Measurements from ENCODE around the gene PCBP3.

Gene PCBP3

GRCh38 chr21:45753445-45753844 lies 109.9 kb downstream of the PCBP3 start:
- no peak for DNase-seq (ENCODE audit: low spot score)

- DNase-seq (ENCODE audit: low spot score) = no peak
Observed at GRCh38 chr21:45756029-45756428, 112.5 kb downstream of the PCBP3 start.

- no peak for DNase-seq (ENCODE audit: low spot score)
Observed at GRCh38 chr21:45756669-45757068, 113.1 kb downstream of the PCBP3 start.

GRCh38 chr21:45761704-45762103 lies 118.2 kb downstream of the PCBP3 start:
- no peak for DNase-seq (ENCODE audit: low spot score)

- DNase-seq (ENCODE audit: low spot score) = no peak
Observed at GRCh38 chr21:45763074-45763473, 119.5 kb downstream of the PCBP3 start.

GRCh38 chr21:45763506-45763905 lies 120.0 kb downstream of the PCBP3 start:
- DNase-seq (ENCODE audit: low spot score) = no peak

GRCh38 chr21:45764792-45765191 lies 121.3 kb downstream of the PCBP3 start:
- no peak for DNase-seq (ENCODE audit: low spot score)

GRCh38 chr21:45765375-45765774 lies 121.8 kb downstream of the PCBP3 start:
- DNase-seq (ENCODE audit: low spot score) = no peak

- no peak for DNase-seq (ENCODE audit: low spot score)
Observed at GRCh38 chr21:45766055-45766454, 122.5 kb downstream of the PCBP3 start.

- DNase-seq (ENCODE audit: low spot score) = no peak
Observed at GRCh38 chr21:45766501-45766900, 123.0 kb downstream of the PCBP3 start.

- DNase-seq (ENCODE audit: low spot score) = no peak
Observed at GRCh38 chr21:45767071-45768006, 123.8 kb downstream of the PCBP3 start.

GRCh38 chr21:45768011-45768739 lies 124.7 kb downstream of the PCBP3 start:
- DNase-seq (ENCODE audit: low spot score) = no peak

GRCh38 chr21:45768740-45769048 lies 125.2 kb downstream of the PCBP3 start:
- no peak for DNase-seq (ENCODE audit: low spot score)

GRCh38 chr21:45769294-45769693 lies 125.8 kb downstream of the PCBP3 start:
- DNase-seq (ENCODE audit: low spot score) = no peak

- DNase-seq (ENCODE audit: low spot score) = no peak
Observed at GRCh38 chr21:45769896-45770295, 126.4 kb downstream of the PCBP3 start.

- no peak for DNase-seq (ENCODE audit: low spot score)
Observed at GRCh38 chr21:45772180-45772579, 128.7 kb downstream of the PCBP3 start.

GRCh38 chr21:45774291-45774690 lies 130.8 kb downstream of the PCBP3 start:
- no peak for DNase-seq (ENCODE audit: low spot score)

- no peak for DNase-seq (ENCODE audit: low spot score)
Observed at GRCh38 chr21:45776971-45777370, 133.4 kb downstream of the PCBP3 start.

GRCh38 chr21:45778686-45779085 lies 135.2 kb downstream of the PCBP3 start:
- DNase-seq (ENCODE audit: low spot score) = no peak

- DNase-seq (ENCODE audit: low spot score) = no peak
Observed at GRCh38 chr21:45779226-45779625, 135.7 kb downstream of the PCBP3 start.

GRCh38 chr21:45780647-45781046 lies 137.1 kb downstream of the PCBP3 start:
- DNase-seq (ENCODE audit: low spot score) = no peak

- DNase-seq (ENCODE audit: low spot score) = no peak
Observed at GRCh38 chr21:45781741-45782140, 138.2 kb downstream of the PCBP3 start.

- DNase-seq (ENCODE audit: low spot score) = no peak
Observed at GRCh38 chr21:45786660-45787059, 143.1 kb downstream of the PCBP3 start.
